ENCODE results near the gene DCTN3.

DNA sequence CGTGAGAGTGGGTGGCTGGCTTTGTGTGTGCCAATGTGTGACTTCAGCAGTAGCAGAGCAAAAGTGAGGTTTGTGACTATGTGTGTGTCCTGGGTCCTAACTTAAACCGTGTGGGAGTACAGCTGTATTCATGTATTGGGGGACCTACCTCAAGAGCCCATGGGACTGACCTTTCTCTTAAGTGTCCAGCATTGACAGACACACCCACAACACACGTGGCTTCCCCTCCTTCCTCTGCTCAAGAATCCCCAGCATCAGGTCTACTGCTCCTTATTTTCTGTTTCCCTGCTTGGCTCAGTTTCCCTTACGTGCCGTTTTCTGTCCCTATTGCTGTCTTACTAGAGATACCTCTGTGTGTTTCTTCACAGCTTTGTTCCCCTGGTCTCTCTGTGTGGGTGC, 32.3 kb upstream of the DCTN3 start:
- TF ChIP-seq, protein P1, sequence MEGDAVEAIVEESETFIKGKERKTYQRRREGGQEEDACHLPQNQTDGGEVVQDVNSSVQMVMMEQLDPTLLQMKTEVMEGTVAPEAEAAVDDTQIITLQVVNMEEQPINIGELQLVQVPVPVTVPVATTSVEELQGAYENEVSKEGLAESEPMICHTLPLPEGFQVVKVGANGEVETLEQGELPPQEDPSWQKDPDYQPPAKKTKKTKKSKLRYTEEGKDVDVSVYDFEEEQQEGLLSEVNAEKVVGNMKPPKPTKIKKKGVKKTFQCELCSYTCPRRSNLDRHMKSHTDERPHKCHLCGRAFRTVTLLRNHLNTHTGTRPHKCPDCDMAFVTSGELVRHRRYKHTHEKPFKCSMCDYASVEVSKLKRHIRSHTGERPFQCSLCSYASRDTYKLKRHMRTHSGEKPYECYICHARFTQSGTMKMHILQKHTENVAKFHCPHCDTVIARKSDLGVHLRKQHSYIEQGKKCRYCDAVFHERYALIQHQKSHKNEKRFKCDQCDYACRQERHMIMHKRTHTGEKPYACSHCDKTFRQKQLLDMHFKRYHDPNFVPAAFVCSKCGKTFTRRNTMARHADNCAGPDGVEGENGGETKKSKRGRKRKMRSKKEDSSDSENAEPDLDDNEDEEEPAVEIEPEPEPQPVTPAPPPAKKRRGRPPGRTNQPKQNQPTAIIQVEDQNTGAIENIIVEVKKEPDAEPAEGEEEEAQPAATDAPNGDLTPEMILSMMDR (IDR thresholded peaks at IDR 0.05; ENCODE audit: poor library complexity): no peak
- TF ChIP-seq EZH2phosphoT487 (IDR thresholded peaks at IDR 0.05; ENCODE audit: low read depth, severe bottlenecking, unreplicated experiment) (no peak), EZH2 (IDR thresholded peaks at IDR 0.05; ENCODE audit: borderline replicate concordance) (no peak)
